ENCODE results near the gene HIP1.

Gene HIP1

DNA sequence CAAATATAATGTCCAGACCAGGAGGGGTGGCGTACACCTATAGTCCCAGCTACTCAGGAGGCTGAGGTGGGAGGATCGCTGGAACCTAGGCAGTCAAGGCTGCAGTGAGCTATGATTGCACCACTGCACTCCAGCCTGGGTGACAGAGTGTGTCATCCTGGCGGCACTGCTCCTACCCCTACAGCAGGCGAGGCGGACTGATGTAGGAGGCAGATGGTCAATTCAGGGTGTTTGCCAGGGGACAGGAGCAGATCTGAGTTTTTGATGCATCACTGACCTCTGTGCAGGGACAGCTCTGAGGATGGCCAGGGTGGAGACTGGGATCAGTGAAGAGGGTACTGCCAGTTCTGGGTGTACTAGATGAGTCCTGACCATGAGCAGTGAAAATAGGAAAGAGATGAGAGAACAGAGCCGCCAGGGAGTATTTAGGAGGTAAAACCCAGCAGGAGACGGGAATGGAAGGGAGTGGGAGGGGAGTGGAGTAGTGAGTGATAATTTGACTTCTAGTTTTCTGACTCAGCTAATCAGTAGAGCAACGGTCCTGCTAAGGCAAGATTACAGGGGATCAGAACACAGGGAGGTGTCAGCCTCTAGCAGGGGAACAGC is 75.3 kb downstream of the HIP1 start:
- H3K36me3 ChIP-seq (ENCODE audit: insufficient read depth, low read length), result no peaks in the 10 kb centered on the region
- H3K4me1 ChIP-seq (ENCODE audit: insufficient read depth, low read length, severe bottlenecking), result peaks cover 7% of the 10 kb centered on the region
- H3K9me3 ChIP-seq (ENCODE audit: low read length), result no peaks in the 10 kb centered on the region
- H2AFZ ChIP-seq (ENCODE audit: low read length), result no peak overlapping the region
- H3K27me3 ChIP-seq (ENCODE audit: insufficient read depth, low read length), result no peaks in the 10 kb centered on the region; the same call in 1 of the 2 replicates
- TF ChIP-seq, protein P1, sequence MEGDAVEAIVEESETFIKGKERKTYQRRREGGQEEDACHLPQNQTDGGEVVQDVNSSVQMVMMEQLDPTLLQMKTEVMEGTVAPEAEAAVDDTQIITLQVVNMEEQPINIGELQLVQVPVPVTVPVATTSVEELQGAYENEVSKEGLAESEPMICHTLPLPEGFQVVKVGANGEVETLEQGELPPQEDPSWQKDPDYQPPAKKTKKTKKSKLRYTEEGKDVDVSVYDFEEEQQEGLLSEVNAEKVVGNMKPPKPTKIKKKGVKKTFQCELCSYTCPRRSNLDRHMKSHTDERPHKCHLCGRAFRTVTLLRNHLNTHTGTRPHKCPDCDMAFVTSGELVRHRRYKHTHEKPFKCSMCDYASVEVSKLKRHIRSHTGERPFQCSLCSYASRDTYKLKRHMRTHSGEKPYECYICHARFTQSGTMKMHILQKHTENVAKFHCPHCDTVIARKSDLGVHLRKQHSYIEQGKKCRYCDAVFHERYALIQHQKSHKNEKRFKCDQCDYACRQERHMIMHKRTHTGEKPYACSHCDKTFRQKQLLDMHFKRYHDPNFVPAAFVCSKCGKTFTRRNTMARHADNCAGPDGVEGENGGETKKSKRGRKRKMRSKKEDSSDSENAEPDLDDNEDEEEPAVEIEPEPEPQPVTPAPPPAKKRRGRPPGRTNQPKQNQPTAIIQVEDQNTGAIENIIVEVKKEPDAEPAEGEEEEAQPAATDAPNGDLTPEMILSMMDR (IDR thresholded peaks at IDR 0.05; ENCODE audit: low read length), result no peak
- TF ChIP-seq EZH2 (IDR thresholded peaks at IDR 0.05; ENCODE audit: borderline replicate concordance, low read length), result no peak
- H4K20me1 ChIP-seq (ENCODE audit: insufficient read depth, low read length), result no peaks in the 10 kb centered on the region
- H3K9ac ChIP-seq (ENCODE audit: low read length), result no peak overlapping the region
- H3K27ac ChIP-seq (ENCODE audit: low read depth, low read length, poor library complexity, severe bottlenecking), result no peak overlapping the region
- no peak overlapping the region for H3K4me3 ChIP-seq (ENCODE audit: low read depth, low read length, poor library complexity, severe bottlenecking)
- no peak overlapping the region for H3K4me2 ChIP-seq (ENCODE audit: low read length)
- H3F3A ChIP-seq (ENCODE audit: insufficient read depth, low read length), result no peaks in the 10 kb centered on the region
- no peaks in the 10 kb centered on the region for H3K79me2 ChIP-seq (ENCODE audit: insufficient read depth, low read length)
- no peaks in the 10 kb centered on the region for H3K9me2 ChIP-seq (ENCODE audit: low read depth, low read length)

DNA sequence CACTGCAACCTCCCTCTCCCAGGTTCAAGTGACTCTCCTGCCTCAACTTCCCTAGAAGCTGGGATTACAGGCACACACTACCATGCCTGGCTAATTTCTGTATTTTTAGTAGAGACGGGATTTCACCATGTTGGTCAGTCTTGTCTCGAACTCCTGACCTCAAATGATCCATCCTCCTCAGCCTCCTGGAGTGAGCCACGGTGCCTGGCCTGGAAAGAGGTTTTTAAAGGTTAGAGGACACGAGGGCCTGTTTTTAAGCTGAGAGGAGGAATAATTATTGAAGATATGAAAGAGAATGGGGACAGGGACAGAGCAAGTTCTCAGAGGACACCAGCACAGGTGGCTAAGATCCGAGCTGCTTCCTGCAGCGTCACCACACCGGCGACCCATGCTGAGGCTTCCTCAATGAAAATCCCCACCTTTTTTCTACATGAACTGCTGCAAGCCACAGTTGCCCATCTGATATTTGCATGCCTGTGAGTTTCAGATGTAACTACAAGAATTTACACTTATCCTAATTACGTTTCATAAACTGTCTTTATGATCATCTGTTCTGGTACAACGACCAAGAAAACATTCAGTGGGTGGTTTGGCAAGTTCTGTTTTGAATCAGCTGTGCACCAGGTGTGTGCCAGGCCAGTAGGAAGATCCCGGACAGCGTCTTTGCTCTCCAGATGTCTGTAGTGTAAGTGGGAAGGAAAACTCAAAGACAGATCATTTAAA is 76.0 kb downstream of the HIP1 start:
- no peak overlapping the region for H3K9ac ChIP-seq (ENCODE audit: low read length)
- no peaks in the 10 kb centered on the region for H3F3A ChIP-seq (ENCODE audit: insufficient read depth, low read length)
- TF ChIP-seq EZH2 (IDR thresholded peaks at IDR 0.05; ENCODE audit: borderline replicate concordance, low read length), result no peak
- TF ChIP-seq, protein P1 (IDR thresholded peaks at IDR 0.05; ENCODE audit: low read length), result no peak
- H3K4me3 ChIP-seq (ENCODE audit: low read depth, low read length, poor library complexity, severe bottlenecking), result no peak overlapping the region
- H3K79me2 ChIP-seq (ENCODE audit: insufficient read depth, low read length), result no peaks in the 10 kb centered on the region
- H3K4me1 ChIP-seq (ENCODE audit: insufficient read depth, low read length, severe bottlenecking), result peaks cover 7% of the 10 kb centered on the region
- H3K27ac ChIP-seq (ENCODE audit: low read depth, low read length, poor library complexity, severe bottlenecking), result no peak overlapping the region
- no peaks in the 10 kb centered on the region; the same call in 1 of the 2 replicates for H3K27me3 ChIP-seq (ENCODE audit: insufficient read depth, low read length)
- H3K36me3 ChIP-seq (ENCODE audit: insufficient read depth, low read length), result no peaks in the 10 kb centered on the region
- H4K20me1 ChIP-seq (ENCODE audit: insufficient read depth, low read length), result no peaks in the 10 kb centered on the region
- H3K9me3 ChIP-seq (ENCODE audit: low read length), result no peaks in the 10 kb centered on the region
- no peak overlapping the region for H2AFZ ChIP-seq (ENCODE audit: low read length)
- no peaks in the 10 kb centered on the region for H3K9me2 ChIP-seq (ENCODE audit: low read depth, low read length)
- H3K4me2 ChIP-seq (ENCODE audit: low read length), result peak overlapping the region; percentile 18; the same call in 1 of the 2 replicates

DNA sequence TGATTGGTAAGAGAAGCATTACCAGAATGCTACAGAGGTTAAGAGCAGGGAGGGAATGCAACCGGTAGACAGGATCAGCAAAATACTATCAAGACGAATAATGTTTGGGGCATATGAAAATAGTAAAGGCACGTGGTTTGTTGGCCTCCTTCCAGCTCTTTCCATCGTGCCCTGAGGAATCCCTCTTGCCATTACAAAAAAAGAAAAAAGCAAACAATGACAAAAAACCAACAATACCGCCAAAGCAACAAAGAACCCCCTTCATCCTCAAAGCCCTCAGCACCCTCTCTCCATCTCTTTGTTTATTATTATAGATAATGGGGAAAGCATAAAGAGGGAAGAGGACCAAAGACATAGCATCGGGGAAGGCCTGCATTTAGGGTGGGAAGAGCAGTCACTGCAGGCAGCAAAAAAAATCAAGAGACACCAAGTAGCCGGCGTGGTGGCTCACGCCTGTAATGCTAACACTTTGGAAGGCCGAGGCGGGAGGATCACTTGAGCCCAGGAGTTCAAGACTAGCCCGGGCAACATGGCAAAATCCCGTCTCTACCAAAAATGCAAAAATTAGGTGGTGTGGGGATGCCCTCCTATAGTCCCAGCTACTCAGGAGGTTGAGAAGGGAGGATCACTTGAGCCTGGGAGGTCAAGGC is 78.0 kb downstream of the HIP1 start:
- TF ChIP-seq, protein P1 (IDR thresholded peaks at IDR 0.05; ENCODE audit: low read length), result no peak
- no peak for TF ChIP-seq EZH2 (IDR thresholded peaks at IDR 0.05; ENCODE audit: borderline replicate concordance, low read length)
- Histone ChIP-seq H4K20me1 (ENCODE audit: insufficient read depth, low read length) (no peaks in the 10 kb centered on the region), H3K9me2 (ENCODE audit: low read depth, low read length) (no peaks in the 10 kb centered on the region), H3K9ac (ENCODE audit: low read length) (no peak overlapping the region), H3K4me3 (ENCODE audit: low read depth, low read length, poor library complexity, severe bottlenecking) (no peak overlapping the region), H3K9me3 (ENCODE audit: low read length) (no peaks in the 10 kb centered on the region), H3K27me3 (ENCODE audit: insufficient read depth, low read length) (no peaks in the 10 kb centered on the region; the same call in 1 of the 2 replicates), H2AFZ (ENCODE audit: low read length) (no peak overlapping the region), H3K4me2 (ENCODE audit: low read length) (no peak overlapping the region), H3F3A (ENCODE audit: insufficient read depth, low read length) (no peaks in the 10 kb centered on the region), H3K36me3 (ENCODE audit: insufficient read depth, low read length) (no peaks in the 10 kb centered on the region), H3K79me2 (ENCODE audit: insufficient read depth, low read length) (no peaks in the 10 kb centered on the region), H3K4me1 (ENCODE audit: insufficient read depth, low read length, severe bottlenecking) (peaks cover 7% of the 10 kb centered on the region), H3K27ac (ENCODE audit: low read depth, low read length, poor library complexity, severe bottlenecking) (no peak overlapping the region)
